Mesenchymal stem cell (in vitro differentiated cells and primary cell): ENCODE measurements around the gene NCOA1.
A peak's percentile ranks its signal among the peaks of the same experiment; 100 is the strongest.

Experiments
- DNase-seq: peaks from one replicate; pipeline ENCODE4 v3.0.0-alpha.2; 2013
- H2AFZ ChIP-seq: one replicate; pipeline ENCODE4 v1.6.1; 2013; ENCODE audit warnings: low read depth, mild to moderate bottlenecking, control low read depth, inconsistent platforms, low read length, moderate library complexity
- H2AK5ac ChIP-seq: 2 replicates; pipeline ENCODE4 v1.6.1; 2013; ENCODE audit warnings: low read length, moderate library complexity, mild to moderate bottlenecking, inconsistent platforms; ENCODE audit not compliant: severe bottlenecking
- H2BK120ac ChIP-seq: one replicate; pipeline ENCODE4 v1.6.1; 2013; ENCODE audit warnings: low read depth, mild to moderate bottlenecking, inconsistent platforms, low read length, moderate library complexity
- H2BK12ac ChIP-seq, 2 experiments: one replicate each; pipeline ENCODE4 v1.6.1; 2013; ENCODE audit warnings: inconsistent platforms in 2 of 2, low read length in 2 of 2, mild to moderate bottlenecking in 2 of 2, moderate library complexity in 2 of 2, control low read depth in 1 of 2
- H2BK15ac ChIP-seq: one replicate; pipeline ENCODE4 v1.6.1; 2013; ENCODE audit warnings: mild to moderate bottlenecking, low read depth, inconsistent platforms; ENCODE audit not compliant: poor library complexity, severe bottlenecking
- H2BK5ac ChIP-seq: 2 replicates; pipeline ENCODE4 v1.6.1; 2013; ENCODE audit warnings: low read depth, mild to moderate bottlenecking, low read length, control low read depth, inconsistent platforms; ENCODE audit not compliant: poor library complexity, severe bottlenecking
- H3K14ac ChIP-seq, 2 experiments: one replicate each; pipeline ENCODE4 v1.6.1; 2013; ENCODE audit warnings: inconsistent platforms in 2 of 2, low read length in 2 of 2, control low read depth in 1 of 2, mild to moderate bottlenecking in 1 of 2, moderate library complexity in 1 of 2
- H3K18ac ChIP-seq, 2 experiments: one replicate each; pipeline ENCODE4 v1.6.1; 2013; ENCODE audit warnings: inconsistent platforms in 2 of 2, low read length in 2 of 2, control low read depth in 1 of 2, low read depth in 1 of 2, mild to moderate bottlenecking in 1 of 2
- H3K23ac ChIP-seq, 2 experiments: one replicate each; pipeline ENCODE4 v1.6.1; 2013; ENCODE audit warnings: inconsistent platforms in 2 of 2, low read length in 2 of 2, mild to moderate bottlenecking in 2 of 2, moderate library complexity in 2 of 2, control low read depth in 1 of 2
- H3K27ac ChIP-seq: 2 replicates; pipeline ENCODE4 v1.5.1; 2013; ENCODE audit warnings: mild to moderate bottlenecking, moderate library complexity, low read length, control low read depth, inconsistent platforms; ENCODE audit not compliant: poor library complexity, severe bottlenecking
- H3K27me3 ChIP-seq, 2 experiments: 2 replicates each; pipeline versions ENCODE4 v1.6.1 to v1.7.0; 2013; ENCODE audit warnings: low read length in 2 of 2, mild to moderate bottlenecking in 2 of 2, moderate library complexity in 2 of 2, control low read depth in 1 of 2, inconsistent platforms in 1 of 2; ENCODE audit not compliant: control insufficient read depth in 1 of 2, insufficient read depth in 1 of 2
- H3K36me3 ChIP-seq, 2 experiments: 2 replicates each; pipeline versions ENCODE4 v1.6.1 to v1.7.0; 2013; ENCODE audit warnings: low read length in 2 of 2, control low read depth in 1 of 2, inconsistent platforms in 1 of 2, low read depth in 1 of 2, mild to moderate bottlenecking in 1 of 2; ENCODE audit not compliant: insufficient read depth in 2 of 2, control insufficient read depth in 1 of 2
- H3K4ac ChIP-seq, 2 experiments: one replicate each; pipeline ENCODE4 v1.6.1; 2013; ENCODE audit warnings: inconsistent platforms in 2 of 2, low read length in 2 of 2, mild to moderate bottlenecking in 2 of 2, moderate library complexity in 2 of 2, control low read depth in 1 of 2, low read depth in 1 of 2
- H3K4me1 ChIP-seq: 2 replicates; pipeline ENCODE4 v1.6.1; 2013; ENCODE audit warnings: low read depth, low read length, control low read depth; ENCODE audit not compliant: control insufficient read depth, insufficient read depth
- H3K4me2 ChIP-seq: 2 replicates; pipeline ENCODE4 v1.6.1; 2013; ENCODE audit warnings: low read length, mild to moderate bottlenecking, inconsistent platforms; ENCODE audit not compliant: poor library complexity, severe bottlenecking
- H3K4me3 ChIP-seq, 2 experiments: 2 replicates each; pipeline versions ENCODE4 v1.5.1 to v1.7.0; 2013; ENCODE audit warnings: low read length in 2 of 2, mild to moderate bottlenecking in 2 of 2, control low read depth in 1 of 2, low read depth in 1 of 2; ENCODE audit not compliant: insufficient read depth in 1 of 2
- H3K79me1 ChIP-seq: replicated peaks from 2 replicates; pipeline ENCODE4 v1.6.1; 2013; ENCODE audit warnings: mild to moderate bottlenecking, control low read depth, low read length, inconsistent platforms; ENCODE audit not compliant: poor library complexity, severe bottlenecking
- H3K9ac ChIP-seq: 2 replicates; pipeline ENCODE4 v1.7.0; 2013; ENCODE audit warnings: mild to moderate bottlenecking, low read length, moderate library complexity
- H3K9me3 ChIP-seq: 2 replicates; pipeline ENCODE4 v1.7.0; 2013; ENCODE audit warnings: mild to moderate bottlenecking, low read length; ENCODE audit not compliant: control insufficient read depth
- H4K8ac ChIP-seq: one replicate; pipeline ENCODE4 v1.6.1; 2013; ENCODE audit warnings: inconsistent platforms, mild to moderate bottlenecking, low read length, moderate library complexity
- H4K91ac ChIP-seq: one replicate; pipeline ENCODE4 v1.6.1; 2013; ENCODE audit warnings: mild to moderate bottlenecking, low read length, inconsistent platforms
- WGBS: methylation state at CpG from one replicate; pipeline ENCODE4 v1.1.7; 2013; ENCODE audit warnings: mixed read lengths; 5-methylcytosine and 5-hydroxymethylcytosine counted together

Gene NCOA1

DNA sequence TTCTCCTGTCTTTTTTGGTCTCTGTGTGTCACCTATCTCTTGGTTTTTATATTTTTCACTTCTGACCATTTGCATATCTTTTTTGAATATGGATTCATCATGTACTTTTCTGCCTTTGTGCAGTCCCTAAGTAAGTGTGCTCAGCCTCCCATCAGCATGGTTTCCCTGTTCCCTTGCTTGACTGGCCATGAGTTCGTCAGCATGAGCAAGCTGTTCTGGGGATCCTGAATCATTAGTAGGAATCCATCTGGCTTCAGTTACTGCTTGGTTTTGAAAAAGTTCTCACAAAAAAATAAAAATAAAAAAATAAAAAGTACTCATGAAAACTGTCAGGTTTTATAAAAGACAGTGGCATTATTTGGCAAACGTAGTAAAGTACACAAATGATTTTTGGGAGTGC, 144.1 kb downstream of the NCOA1 start:
- H3K23ac ChIP-seq, result no peak overlapping the region
- no peak overlapping the region for H3K14ac ChIP-seq
- no peaks in the 10 kb centered on the region for H3K4me1 ChIP-seq
- no peaks in the 10 kb centered on the region for H3K36me3 ChIP-seq
- no peak overlapping the region for H2BK120ac ChIP-seq
- peak overlapping the region; percentile 61 for H3K9ac ChIP-seq
- no peak overlapping the region for H3K4me2 ChIP-seq
- peaks cover 2% of the 10 kb centered on the region for H3K79me1 ChIP-seq
- H3K4ac ChIP-seq, result no peak overlapping the region
- no peak overlapping the region for H4K8ac ChIP-seq
- H3K18ac ChIP-seq, result no peak overlapping the region
- H2BK12ac ChIP-seq, result no peak overlapping the region
- H3K27ac ChIP-seq, result no peak overlapping the region
- H2AK5ac ChIP-seq, result no peak overlapping the region
- H3K4me3 ChIP-seq, result no peak overlapping the region
- no peaks in the 10 kb centered on the region for H3K27me3 ChIP-seq
- no peak overlapping the region for H2BK5ac ChIP-seq
- no peak overlapping the region for H2BK15ac ChIP-seq
- H3K9me3 ChIP-seq, result no peaks in the 10 kb centered on the region
- no peak overlapping the region for H4K91ac ChIP-seq
- H2AFZ ChIP-seq, result no peak overlapping the region
- whole genome bisulfite sequencing, result 94% methylated on average over 2 of the region's 2 CpGs
- DNase-seq, result no peak

DNA sequence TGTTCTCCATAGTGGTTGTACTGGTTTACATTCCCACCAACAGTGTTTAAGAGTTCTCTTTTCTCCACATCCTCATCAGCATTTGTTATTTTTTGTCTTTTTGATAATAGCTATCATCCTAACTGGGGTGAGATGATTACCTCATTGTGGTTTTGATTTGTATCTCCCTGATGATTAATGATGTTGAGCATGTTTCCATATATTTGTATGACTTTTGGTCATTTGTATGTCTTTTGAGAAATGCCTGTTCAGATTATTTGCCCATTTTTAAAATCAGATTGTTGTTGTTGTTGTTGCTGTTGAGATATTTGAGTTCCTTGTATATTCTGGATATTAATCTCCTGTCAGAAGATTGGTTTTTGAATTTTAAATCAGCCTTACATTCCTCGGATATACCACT, 147.5 kb downstream of the NCOA1 start:
- Histone ChIP-seq H3K4ac (no peak overlapping the region), H3K14ac (no peak overlapping the region), H2BK12ac (no peak overlapping the region), H3K27ac (no peak overlapping the region), H3K9me3 (no peaks in the 10 kb centered on the region), H3K9ac (no peak overlapping the region), H3K36me3 (no peaks in the 10 kb centered on the region), H4K8ac (no peak overlapping the region), H3K4me1 (no peaks in the 10 kb centered on the region), H2AK5ac (no peak overlapping the region), H2BK120ac (no peak overlapping the region), H3K27me3 (no peaks in the 10 kb centered on the region), H3K23ac (no peak overlapping the region), H2BK5ac (no peak overlapping the region), H4K91ac (no peak overlapping the region), H3K79me1 (peaks cover 1% of the 10 kb centered on the region), H2BK15ac (no peak overlapping the region), H2AFZ (no peak overlapping the region), H3K4me2 (no peak overlapping the region), H3K18ac (no peak overlapping the region), H3K4me3 (no peak overlapping the region)
- whole genome bisulfite sequencing, result no CpG with 5 or more reads among the region's 1 CpG
- no peak for DNase-seq

DNA sequence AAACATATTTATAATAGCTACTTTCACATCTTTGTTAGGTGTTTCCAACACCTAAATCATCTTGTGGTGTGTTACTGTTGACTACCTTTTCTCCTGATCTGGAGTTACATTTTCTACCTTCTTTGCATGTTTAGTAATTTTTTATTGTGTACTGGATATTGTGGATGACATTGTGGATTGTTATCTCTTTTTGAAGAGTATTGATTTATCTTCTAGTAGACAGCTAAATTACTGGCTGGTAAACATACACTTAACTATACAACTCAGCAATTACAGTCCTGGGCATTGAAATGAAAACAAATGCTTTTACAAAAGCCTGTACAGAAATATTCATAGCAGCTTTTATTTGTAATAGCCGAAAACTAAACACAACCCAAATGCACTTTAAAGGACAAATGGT, 151.3 kb downstream of the NCOA1 start:
- no peak overlapping the region for H2BK5ac ChIP-seq
- 60% methylated on average over 1 of the region's 1 CpG for WGBS
- no peak overlapping the region for H3K9ac ChIP-seq

DNA sequence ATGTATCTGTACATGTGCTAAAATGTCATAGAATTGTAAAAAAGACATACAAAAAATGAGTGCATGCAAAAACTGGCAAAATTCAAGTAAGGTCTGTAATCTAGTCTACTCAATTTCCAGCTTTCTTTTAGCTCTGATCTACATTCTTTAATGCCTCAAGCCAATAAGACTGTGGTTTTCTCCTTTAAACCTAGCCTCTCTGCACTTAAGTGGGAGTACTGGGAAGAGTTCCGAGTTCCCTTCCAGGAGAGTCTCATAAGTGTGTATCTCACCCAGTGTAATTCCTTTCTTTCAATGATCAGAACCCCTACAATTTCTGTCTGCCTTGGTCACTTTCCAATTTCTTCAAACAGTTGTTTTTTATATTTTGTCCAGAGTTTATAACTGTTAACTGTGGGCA, 152.0 kb downstream of the NCOA1 start:
- Histone ChIP-seq H3K4me1 (no peaks in the 10 kb centered on the region), H3K18ac (no peak overlapping the region), H4K91ac (no peak overlapping the region), H3K4ac (no peak overlapping the region), H3K4me3 (no peak overlapping the region), H2BK120ac (no peak overlapping the region), H4K8ac (no peak overlapping the region), H2BK15ac (no peak overlapping the region), H2AK5ac (no peak overlapping the region), H3K9ac (no peak overlapping the region), H2AFZ (no peak overlapping the region), H2BK12ac (no peak overlapping the region), H3K14ac (no peak overlapping the region), H3K79me1 (peaks cover 1% of the 10 kb centered on the region), H3K23ac (no peak overlapping the region), H3K9me3 (no peaks in the 10 kb centered on the region), H3K4me2 (no peak overlapping the region), H3K36me3 (peaks cover 0 to 2% of the 10 kb centered on the region in 2 experiments), H3K27me3 (no peaks in the 10 kb centered on the region), H3K27ac (no peak overlapping the region), H2BK5ac (no peak overlapping the region)
- DNase-seq, result no peak
- 92% methylated on average over 1 of the region's 1 CpG for WGBS

More for the DNA sequence above, 151.3 kb downstream of the NCOA1 start:
- Histone ChIP-seq H3K27me3 (no peaks in the 10 kb centered on the region), H3K18ac (no peak overlapping the region), H3K4me2 (no peak overlapping the region), H3K23ac (no peak overlapping the region), H3K36me3 (peaks cover 0 to 2% of the 10 kb centered on the region in 2 experiments), H3K9me3 (no peaks in the 10 kb centered on the region), H4K91ac (no peak overlapping the region), H2BK120ac (no peak overlapping the region), H2BK12ac (no peak overlapping the region), H3K4ac (no peak overlapping the region), H3K27ac (no peak overlapping the region), H3K4me3 (no peak overlapping the region), H3K79me1 (peaks cover 1% of the 10 kb centered on the region), H2BK15ac (no peak overlapping the region), H3K4me1 (no peaks in the 10 kb centered on the region), H4K8ac (no peak overlapping the region), H2AFZ (no peak overlapping the region), H2AK5ac (no peak overlapping the region), H3K14ac (no peak overlapping the region)
- DNase-seq, result no peak
